Neural crest cell (in vitro differentiated cells): ENCODE results near the gene BORCS5. TPM values are rescaled to one million over a fixed set of nuclear protein-coding genes. Genes with fewer than 3 reads are reported as not detected.
A peak's percentile ranks its signal among the peaks of the same experiment; 100 is the strongest.

Experiments
- DNase-seq: peaks from one replicate; pipeline ENCODE4 v3.0.0; 2021; ENCODE audit warnings: low read depth, mixed read lengths, low spot score
- H3K27ac Mint-ChIP-seq: one replicate; pipeline ENCODE4 v1.8.0; 2021; ENCODE audit warnings: mild to moderate bottlenecking, mixed read lengths; ENCODE audit not compliant: unreplicated experiment
- H3K27me3 Mint-ChIP-seq: 2 replicates; pipeline ENCODE4 v1.8.0; 2021; ENCODE audit warnings: low read depth, mild to moderate bottlenecking, mixed read lengths
- H3K36me3 Mint-ChIP-seq: 2 replicates; pipeline ENCODE4 v1.8.0; 2021; ENCODE audit warnings: low read depth, mild to moderate bottlenecking, mixed read lengths
- H3K4me1 Mint-ChIP-seq: 2 replicates; pipeline ENCODE4 v1.8.0; 2021; ENCODE audit warnings: mixed read lengths
- H3K4me3 Mint-ChIP-seq: one replicate; pipeline ENCODE4 v1.8.0; 2021; ENCODE audit warnings: mild to moderate bottlenecking, mixed read lengths
- H3K9me3 Mint-ChIP-seq: 2 replicates; pipeline ENCODE4 v1.8.0; 2021; ENCODE audit warnings: mixed read lengths
- CTCF ChIP-seq: fragments of 200-600 bp; sonication (generic); conservative IDR thresholded peaks from 2 replicates; pipeline ENCODE4 v1.5.0; 2021; ENCODE audit warnings: antibody characterized with exemption, mild to moderate bottlenecking
- total RNA-seq: library from RNA; stranded (reverse); gene quantifications from 2 replicates; pipeline ENCODE4 v1.2.1, GENCODE V29; 2021

BORCS5 gene
- total RNA-seq, 1 donor from 2014 or later = 15.0 TPM

GRCh38 chr12:12510551-12510950 lies 153.7 kb downstream of the BORCS5 start:
- no peak for TF ChIP-seq CTCF
- Mint-ChIP-seq H3K4me1 (peaks cover 31% of the 10 kb centered on the region), H3K9me3 (no peaks in the 10 kb centered on the region), H3K4me3 (no peak overlapping the region), H3K27ac (no peak overlapping the region), H3K27me3 (no peaks in the 10 kb centered on the region), H3K36me3 (no peaks in the 10 kb centered on the region)
- no peak for DNase-seq

GRCh38 chr12:12511021-12511783 lies 154.3 kb downstream of the BORCS5 start:
- Mint-ChIP-seq H3K4me1 (peaks cover 24% of the 10 kb centered on the region), H3K36me3 (no peaks in the 10 kb centered on the region), H3K27ac (no peak overlapping the region), H3K9me3 (no peaks in the 10 kb centered on the region), H3K27me3 (no peaks in the 10 kb centered on the region), H3K4me3 (no peak overlapping the region)
- no peak for TF ChIP-seq CTCF
- no peak for DNase-seq

GRCh38 chr12:12511895-12512711 lies 155.2 kb downstream of the BORCS5 start:
- DNase-seq = no peak
- Mint-ChIP-seq H3K27me3 (no peaks in the 10 kb centered on the region), H3K27ac (no peak overlapping the region), H3K4me1 (peaks cover 15% of the 10 kb centered on the region), H3K4me3 (no peak overlapping the region), H3K36me3 (peaks cover 3% of the 10 kb centered on the region), H3K9me3 (no peaks in the 10 kb centered on the region)
- TF ChIP-seq CTCF = no peak

- Mint-ChIP-seq H3K9me3 (no peaks in the 10 kb centered on the region), H3K36me3 (peaks cover 6% of the 10 kb centered on the region), H3K27me3 (no peaks in the 10 kb centered on the region), H3K4me3 (no peak overlapping the region), H3K4me1 (peaks cover 16% of the 10 kb centered on the region), H3K27ac (no peak overlapping the region)
- TF ChIP-seq CTCF = no peak
- no peak for DNase-seq
These were observed 156.6 kb downstream of the BORCS5 start for GRCh38 chr12:12513416-12514006.

- Mint-ChIP-seq H3K36me3 (peaks cover 6% of the 10 kb centered on the region), H3K27ac (peak overlapping the region; percentile 7), H3K4me3 (peak overlapping the region; percentile 54), H3K4me1 (peaks cover 52% of the 10 kb centered on the region), H3K9me3 (no peaks in the 10 kb centered on the region), H3K27me3 (no peaks in the 10 kb centered on the region)
- TF ChIP-seq CTCF = no peak
- DNase-seq = no peak
These were observed 161.6 kb downstream of the BORCS5 start for GRCh38 chr12:12518464-12518845.
